ENCODE measurements around the gene SLC8B1.

- no peak for TF ChIP-seq CTCF (conservative IDR thresholded peaks at IDR 0.05; ENCODE audit: low read depth, low read length)
- no peak for TF ChIP-seq EZH2 (IDR thresholded peaks at IDR 0.05; ENCODE audit: low read length, unreplicated experiment)
Measured at GRCh38 chr12:113268136-113268535, 66.8 kb downstream of the SLC8B1 start.
